ENCODE data around the gene RANGAP1.

RANGAP1 gene

DNA sequence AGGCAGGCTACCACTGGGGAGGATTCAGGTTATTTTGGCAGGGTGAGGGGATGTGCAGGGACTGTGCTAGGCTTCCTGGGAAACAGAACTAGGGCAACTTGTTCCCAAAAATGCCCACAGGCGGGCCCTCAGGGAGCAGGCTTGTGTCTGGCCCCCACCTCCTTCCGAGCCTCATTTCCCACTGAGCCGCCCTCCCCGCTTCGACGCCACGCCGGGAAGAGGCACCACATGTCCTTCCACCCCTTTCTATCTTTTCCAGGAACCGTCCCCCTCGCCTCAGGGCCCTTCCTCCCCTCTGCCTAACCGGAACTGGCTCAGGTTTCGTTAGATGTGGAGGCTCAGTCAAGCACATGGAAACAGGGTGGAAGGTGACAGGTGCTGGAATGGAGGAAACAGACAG lies 35.9 kb downstream of the RANGAP1 start:
- TF ChIP-seq, protein P1, sequence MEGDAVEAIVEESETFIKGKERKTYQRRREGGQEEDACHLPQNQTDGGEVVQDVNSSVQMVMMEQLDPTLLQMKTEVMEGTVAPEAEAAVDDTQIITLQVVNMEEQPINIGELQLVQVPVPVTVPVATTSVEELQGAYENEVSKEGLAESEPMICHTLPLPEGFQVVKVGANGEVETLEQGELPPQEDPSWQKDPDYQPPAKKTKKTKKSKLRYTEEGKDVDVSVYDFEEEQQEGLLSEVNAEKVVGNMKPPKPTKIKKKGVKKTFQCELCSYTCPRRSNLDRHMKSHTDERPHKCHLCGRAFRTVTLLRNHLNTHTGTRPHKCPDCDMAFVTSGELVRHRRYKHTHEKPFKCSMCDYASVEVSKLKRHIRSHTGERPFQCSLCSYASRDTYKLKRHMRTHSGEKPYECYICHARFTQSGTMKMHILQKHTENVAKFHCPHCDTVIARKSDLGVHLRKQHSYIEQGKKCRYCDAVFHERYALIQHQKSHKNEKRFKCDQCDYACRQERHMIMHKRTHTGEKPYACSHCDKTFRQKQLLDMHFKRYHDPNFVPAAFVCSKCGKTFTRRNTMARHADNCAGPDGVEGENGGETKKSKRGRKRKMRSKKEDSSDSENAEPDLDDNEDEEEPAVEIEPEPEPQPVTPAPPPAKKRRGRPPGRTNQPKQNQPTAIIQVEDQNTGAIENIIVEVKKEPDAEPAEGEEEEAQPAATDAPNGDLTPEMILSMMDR (IDR thresholded peaks at IDR 0.05; ENCODE audit: low read depth, low read length) = no peak
- no peak for DNase-seq (ENCODE audit: low read depth in 2 of 2)
- H3K4me3 ChIP-seq (replicated peaks in 1 of 2; ENCODE audit: low read depth in 2 of 2, low read length in 2 of 2) = no peak overlapping the region

DNA sequence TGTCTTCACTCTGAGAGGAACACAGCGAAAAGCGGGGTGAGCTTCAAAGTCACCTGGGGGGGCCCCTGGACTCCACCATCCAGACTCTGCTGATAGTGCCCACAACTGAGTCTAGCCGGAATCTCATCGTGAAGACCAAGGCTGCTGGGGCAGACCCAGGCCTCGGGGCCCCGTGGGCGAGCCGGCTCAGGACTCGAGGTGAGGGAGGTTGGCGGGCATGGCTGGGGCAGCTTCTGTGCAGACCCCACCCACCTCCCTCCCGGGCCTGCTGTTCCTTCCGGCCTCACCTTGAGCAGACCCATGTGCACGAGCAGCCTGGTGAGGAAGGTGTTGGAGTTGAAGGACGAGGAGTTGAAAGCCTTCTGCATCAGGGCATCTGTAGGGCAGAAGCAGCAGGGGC lies 36.5 kb downstream of the RANGAP1 start:
- TF ChIP-seq, protein P1 (IDR thresholded peaks at IDR 0.05; ENCODE audit: low read depth, low read length) = no peak
- H3K4me3 ChIP-seq (replicated peaks in 1 of 2; ENCODE audit: low read depth in 2 of 2, low read length in 2 of 2) = no peak overlapping the region
- no peak for DNase-seq (ENCODE audit: low read depth in 2 of 2)

DNA sequence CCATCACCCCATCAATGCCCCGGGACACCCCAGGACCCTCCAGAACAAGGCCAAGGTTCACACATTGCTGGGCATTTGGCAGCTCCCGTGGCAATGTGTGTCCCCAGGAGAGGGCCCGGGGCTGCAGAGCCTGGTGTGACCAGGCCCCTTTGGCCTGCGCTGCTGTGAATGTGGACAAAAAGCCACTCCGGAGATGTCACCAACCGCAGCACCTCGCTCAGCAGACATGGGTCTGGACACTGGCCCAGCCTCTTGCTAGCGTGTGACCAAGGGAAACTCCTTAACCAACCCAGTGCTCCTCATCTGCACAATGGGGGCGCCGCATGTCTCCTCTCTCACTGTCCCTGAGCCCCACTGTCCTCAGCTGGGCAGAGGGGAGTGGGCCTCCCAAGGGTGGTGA lies 37.2 kb downstream of the RANGAP1 start:
- DNase-seq (ENCODE audit: low read depth in 2 of 2) = no peak
- no peak overlapping the region for H3K4me3 ChIP-seq (replicated peaks in 1 of 2; ENCODE audit: low read depth in 2 of 2, low read length in 2 of 2)
- TF ChIP-seq, protein P1 (IDR thresholded peaks at IDR 0.05; ENCODE audit: low read depth, low read length) = no peak

DNA sequence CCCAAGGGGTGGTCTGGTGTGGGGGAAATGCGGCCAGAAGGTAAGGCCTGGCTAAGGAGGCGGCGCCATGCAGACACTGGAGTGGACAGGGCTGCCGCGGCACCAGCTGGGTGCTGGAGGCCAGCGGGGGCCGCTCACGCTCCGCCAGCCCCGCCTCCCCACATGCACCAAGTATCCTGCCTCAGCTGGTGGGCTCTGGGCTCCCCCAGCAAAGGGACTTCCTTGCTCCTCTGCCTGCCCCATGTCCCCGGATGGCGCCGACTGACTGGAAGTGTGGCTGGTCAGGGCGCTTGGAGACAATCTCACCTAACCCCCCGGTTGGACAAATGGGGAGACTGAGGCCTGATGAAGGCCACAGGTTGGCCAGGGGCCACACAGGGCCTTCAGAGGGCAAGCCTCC lies 37.7 kb downstream of the RANGAP1 start:
- TF ChIP-seq, protein P1 (IDR thresholded peaks at IDR 0.05; ENCODE audit: low read depth, low read length) = no peak
- no peak for DNase-seq (ENCODE audit: low read depth in 2 of 2)
- H3K4me3 ChIP-seq (replicated peaks in 1 of 2; ENCODE audit: low read depth in 2 of 2, low read length in 2 of 2) = no peak overlapping the region

DNA sequence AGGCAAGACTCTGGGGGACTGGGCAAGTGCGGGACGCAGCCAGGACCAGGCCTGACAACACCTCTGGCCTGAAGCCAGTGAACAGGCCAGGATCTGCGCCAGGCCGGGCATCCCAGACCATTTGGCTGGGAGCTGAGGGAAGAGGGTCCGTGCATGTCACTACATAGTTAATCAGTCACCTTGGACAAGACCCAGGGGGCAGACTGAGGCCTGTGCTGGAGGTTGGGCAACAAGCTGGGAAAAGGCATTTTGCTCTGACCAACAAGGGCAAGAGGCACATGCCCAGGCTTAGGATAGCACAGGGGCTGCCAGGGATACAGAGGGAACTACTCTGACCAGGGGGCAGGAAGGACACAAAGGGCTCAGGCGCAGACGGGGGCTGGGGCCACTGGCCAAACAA lies 38.3 kb downstream of the RANGAP1 start:
- no peak for DNase-seq (ENCODE audit: low read depth in 2 of 2)
- H3K4me3 ChIP-seq (replicated peaks in 1 of 2; ENCODE audit: low read depth in 2 of 2, low read length in 2 of 2) = no peak overlapping the region
- TF ChIP-seq, protein P1 (IDR thresholded peaks at IDR 0.05; ENCODE audit: low read depth, low read length) = no peak

DNA sequence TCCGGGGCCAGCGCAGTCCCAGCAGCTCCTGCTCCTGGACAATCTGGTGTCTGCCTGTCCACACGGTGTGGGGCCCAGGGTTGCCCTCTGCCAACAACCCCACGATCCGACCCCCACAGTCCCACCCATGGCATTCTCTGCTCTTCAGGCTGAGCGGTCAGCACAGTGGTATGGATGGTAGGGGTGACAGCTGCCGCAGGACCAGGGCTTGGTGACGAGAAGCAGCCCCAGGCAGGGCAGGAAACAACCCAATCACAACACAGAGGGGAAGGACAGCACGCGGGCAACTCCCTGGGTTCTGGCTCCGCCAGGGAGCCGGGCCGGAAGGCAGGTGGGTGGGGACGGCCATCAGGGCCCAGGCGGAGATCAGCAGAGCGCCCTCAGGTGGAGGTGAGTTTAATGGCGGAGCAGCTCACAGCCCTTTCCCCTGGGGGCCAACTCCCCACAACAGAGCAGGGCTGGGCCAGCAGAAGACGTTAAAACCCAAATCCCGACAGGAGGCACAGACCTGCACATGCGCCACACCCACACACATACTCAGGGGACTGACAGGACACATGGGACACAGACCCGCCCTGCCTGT lies 40.0 kb downstream of the RANGAP1 start:
- no peak for DNase-seq (ENCODE audit: low read depth in 2 of 2)
- H3K4me3 ChIP-seq (replicated peaks in 1 of 2; ENCODE audit: low read depth in 2 of 2, low read length in 2 of 2) = no peak overlapping the region
- TF ChIP-seq, protein P1 (IDR thresholded peaks at IDR 0.05; ENCODE audit: low read depth, low read length) = no peak

DNA sequence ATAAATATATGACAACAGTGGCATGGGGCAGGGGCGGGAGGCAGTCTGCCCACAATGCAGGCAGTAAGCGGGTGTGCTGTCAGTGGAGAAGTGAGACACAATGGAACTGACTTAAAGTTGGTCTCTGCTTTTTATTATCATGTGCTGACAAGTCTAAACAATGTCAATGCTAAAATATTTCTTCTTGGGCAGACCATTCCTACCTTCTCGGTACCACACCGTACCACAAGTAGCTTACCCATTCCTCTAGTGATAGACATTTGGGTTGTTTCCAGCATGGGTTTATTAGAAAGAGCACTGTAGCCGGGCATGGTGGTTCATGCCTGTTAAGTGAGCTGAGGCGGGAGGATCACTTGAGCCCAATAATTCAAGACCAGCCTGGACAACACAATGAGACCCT lies 42.6 kb downstream of the RANGAP1 start:
- H3K4me3 ChIP-seq (replicated peaks in 1 of 2; ENCODE audit: low read depth in 2 of 2, low read length in 2 of 2) = no peak overlapping the region
- no peak for DNase-seq (ENCODE audit: low read depth in 2 of 2)
- TF ChIP-seq, protein P1 (IDR thresholded peaks at IDR 0.05; ENCODE audit: low read depth, low read length) = no peak
